IMR-90 (cell line): ENCODE data around the gene MYH11. TPM values are rescaled to one million over a fixed set of nuclear protein-coding genes. Genes with fewer than 3 reads are reported as not detected.

ENCODE experiments used
- ATAC-seq: fragments of 200-7000 bp; cut with Tn5 transposase; 2 replicates; pipeline ENCODE4 v1.9.1; 2020; ENCODE audit warnings: low read depth, mild to moderate bottlenecking, moderate library complexity
- BruUV-seq: library from RNA; stranded (reverse); fragments of 400-500 nt; replicated peaks from 2 replicates; lab custom pipeline; 2021; lab: Mats Ljungman, UMichigan
- CTCF ChIA-PET: fragments of 300-600 bp; formaldehyde crosslinking; extraction: SDS; loops from one replicate; lab custom pipeline; 2021; ENCODE audit warnings: antibody characterized with exemption; lab: Yijun Ruan, JAX
- POLR2A ChIA-PET: fragments of 300-600 bp; sonication (Branson Sonifier 250); formaldehyde crosslinking; loops from one replicate; lab custom pipeline; 2022; ENCODE audit warnings: antibody characterized with exemption; ENCODE audit not compliant: unreplicated experiment; lab: Charles Lee
- DNase-seq: peaks from one replicate; pipeline ENCODE4 v3.0.0; 2013
- H2AFZ ChIP-seq: replicated peaks from 2 replicates; pipeline ENCODE3; 2013; ENCODE audit warnings: low read length, mild to moderate bottlenecking; ENCODE audit not compliant: poor library complexity
- H2AK5ac ChIP-seq: 2 replicates; pipeline ENCODE4 v1.6.1; 2013; ENCODE audit warnings: low read depth, low read length, inconsistent platforms
- H2AK9ac ChIP-seq: replicated peaks from 2 replicates; pipeline ENCODE3; 2013; ENCODE audit warnings: mild to moderate bottlenecking, low read depth, low read length, moderate library complexity; ENCODE audit not compliant: poor library complexity
- H2BK120ac ChIP-seq: 2 replicates; pipeline ENCODE4 v1.6.1; 2013; ENCODE audit warnings: low read depth, low read length, inconsistent platforms
- H2BK15ac ChIP-seq: 3 replicates; pipeline ENCODE4 v1.6.1; 2013; ENCODE audit warnings: low read depth, low read length, inconsistent platforms
- H2BK20ac ChIP-seq: 2 replicates; pipeline ENCODE4 v1.6.1; 2013; ENCODE audit warnings: low read depth, mild to moderate bottlenecking, inconsistent platforms, low read length, moderate library complexity
- H2BK5ac ChIP-seq: 2 replicates; pipeline ENCODE4 v1.6.1; 2013; ENCODE audit warnings: mild to moderate bottlenecking, low read depth, low read length, inconsistent platforms; ENCODE audit not compliant: poor library complexity, severe bottlenecking
- H3K14ac ChIP-seq: replicated peaks from 2 replicates; pipeline ENCODE4 v1.6.1; 2013; ENCODE audit warnings: low read depth, low read length, inconsistent platforms
- H3K18ac ChIP-seq: 2 replicates; pipeline ENCODE4 v1.6.1; 2013; ENCODE audit warnings: low read depth, low read length, control low read depth
- H3K23ac ChIP-seq: 2 replicates; pipeline ENCODE4 v1.6.1; 2013; ENCODE audit warnings: low read depth, low read length, inconsistent platforms
- H3K27ac ChIP-seq: 2 replicates; pipeline ENCODE4 v1.5.1; 2013; ENCODE audit warnings: mild to moderate bottlenecking, control low read depth, low read length; ENCODE audit not compliant: insufficient read depth
- H3K27me3 ChIP-seq: 2 replicates; pipeline ENCODE4 v1.6.1; 2013; ENCODE audit warnings: low read length; ENCODE audit not compliant: control insufficient read depth, insufficient read depth
- H3K36me3 ChIP-seq: 2 replicates; pipeline ENCODE4 v1.6.1; 2013; ENCODE audit warnings: low read length, mixed read lengths; ENCODE audit not compliant: control insufficient read depth, insufficient read depth
- H3K4ac ChIP-seq: 2 replicates; pipeline ENCODE4 v1.6.1; 2013; ENCODE audit warnings: low read depth, low read length, inconsistent platforms
- H3K4me1 ChIP-seq: 2 replicates; pipeline ENCODE4 v1.6.1; 2013; ENCODE audit warnings: low read length, mixed read lengths; ENCODE audit not compliant: control insufficient read depth, insufficient read depth
- H3K4me2 ChIP-seq: 2 replicates; pipeline ENCODE4 v1.6.1; 2013; ENCODE audit warnings: low read depth, mild to moderate bottlenecking, control low read depth, low read length, moderate library complexity
- H3K4me3 ChIP-seq: 2 replicates; pipeline ENCODE4 v1.5.1; 2013; ENCODE audit warnings: low read depth, mild to moderate bottlenecking, control low read depth, low read length, moderate library complexity; ENCODE audit not compliant: insufficient read depth
- H3K56ac ChIP-seq: 2 replicates; pipeline ENCODE4 v1.6.1; 2013; ENCODE audit warnings: low read length, inconsistent platforms; ENCODE audit not compliant: insufficient read depth; ENCODE audit errors: extremely low read depth
- H3K79me1 ChIP-seq, 2 experiments: 2 replicates each; pipeline ENCODE4 v1.6.1; 2013; ENCODE audit warnings: low read length in 2 of 2, inconsistent platforms in 1 of 2, low read depth in 1 of 2
- H3K9ac ChIP-seq: 2 replicates; pipeline ENCODE4 v1.6.1; 2013; ENCODE audit warnings: low read depth, low read length, control low read depth
- H3K9me1 ChIP-seq: 2 replicates; pipeline ENCODE4 v1.6.1; 2013; ENCODE audit warnings: low read length, inconsistent platforms; ENCODE audit not compliant: insufficient read depth
- H3K9me3 ChIP-seq: 2 replicates; pipeline ENCODE4 v1.6.1; 2013; ENCODE audit warnings: low read length; ENCODE audit not compliant: control insufficient read depth, insufficient read depth
- H4K20me1 ChIP-seq: 2 replicates; pipeline ENCODE4 v1.6.1; 2013; ENCODE audit warnings: low read length, inconsistent platforms; ENCODE audit not compliant: insufficient read depth
- H4K5ac ChIP-seq: 2 replicates; pipeline ENCODE4 v1.6.1; 2013; ENCODE audit warnings: mild to moderate bottlenecking, low read depth, low read length, control low read depth
- H4K8ac ChIP-seq, 2 experiments: 2 replicates each; pipeline ENCODE4 v1.6.1; 2013; ENCODE audit warnings: low read depth in 2 of 2, low read length in 2 of 2, control low read depth in 1 of 2, inconsistent platforms in 1 of 2
- H4K91ac ChIP-seq: 2 replicates; pipeline ENCODE4 v1.6.1; 2013; ENCODE audit warnings: low read depth, low read length, inconsistent platforms; ENCODE audit not compliant: insufficient read depth
- BHLHE40 ChIP-seq: fragments of 150-350 bp; IDR thresholded peaks from 2 replicates; pipeline ENCODE4 v1.6.1; 2016; ENCODE audit warnings: mild to moderate bottlenecking, low read depth, low read length
- CEBPB ChIP-seq: IDR thresholded peaks from 2 replicates; pipeline ENCODE4 v1.6.1; 2012; ENCODE audit warnings: low read depth, low read length, improper control_type of control experiment
- CHD1 ChIP-seq: IDR thresholded peaks from 2 replicates; pipeline ENCODE4 v1.6.1; 2012; ENCODE audit warnings: low read depth, low read length, improper control_type of control experiment
- FOS ChIP-seq: fragments of 150-350 bp; IDR thresholded peaks from 2 replicates; pipeline ENCODE4 v1.6.1; 2016; ENCODE audit warnings: low read depth, low read length
- MAFK ChIP-seq: IDR thresholded peaks from 2 replicates; pipeline ENCODE4 v1.6.1; 2012; ENCODE audit warnings: low read depth, low read length, improper control_type of control experiment
- MAZ ChIP-seq: IDR thresholded peaks from 2 replicates; pipeline ENCODE4 v1.6.1; 2012; ENCODE audit warnings: low read depth, mild to moderate bottlenecking, low read length, improper control_type of control experiment, moderate library complexity, borderline replicate concordance
- MXI1 ChIP-seq: IDR thresholded peaks from 2 replicates; pipeline ENCODE4 v1.6.1; 2012; ENCODE audit warnings: low read depth, mild to moderate bottlenecking, low read length, moderate library complexity, borderline replicate concordance
- NFE2L2 ChIP-seq: fragments of 150-350 bp; IDR thresholded peaks from 2 replicates; pipeline ENCODE4 v1.6.1; 2016; ENCODE audit warnings: low read depth, mild to moderate bottlenecking, low read length
- POLR2A ChIP-seq: IDR thresholded peaks from 2 replicates; pipeline ENCODE4 v1.6.1; 2012; ENCODE audit warnings: mild to moderate bottlenecking, low read depth, low read length
- RAD21 ChIP-seq: IDR thresholded peaks from 2 replicates; pipeline ENCODE4 v1.6.1; 2012; ENCODE audit warnings: low read length, improper control_type of control experiment
- RCOR1 ChIP-seq: IDR thresholded peaks from 2 replicates; pipeline ENCODE4 v1.6.1; 2012; ENCODE audit warnings: mild to moderate bottlenecking, low read length, improper control_type of control experiment; ENCODE audit not compliant: insufficient replicate concordance
- RFX5 ChIP-seq: IDR thresholded peaks from 2 replicates; pipeline ENCODE4 v1.8.0; 2012; ENCODE audit warnings: low read depth, mild to moderate bottlenecking, low read length, moderate library complexity
- SMC3 ChIP-seq: fragments of 150-350 bp; IDR thresholded peaks from 2 replicates; pipeline ENCODE4 v1.6.1; 2016; ENCODE audit warnings: low read depth, mild to moderate bottlenecking, antibody characterized with exemption, low read length, moderate library complexity
- WGBS, 2 experiments: methylation state at CpG; one replicate each; pipeline versions ENCODE4 v1.1.5 to v1.1.7; 2013; ENCODE audit warnings: missing lambda C conversion rate in 2 of 2; ENCODE audit not compliant: insufficient read length in 1 of 2; ENCODE audit errors: extremely low coverage in 2 of 2; 5-methylcytosine and 5-hydroxymethylcytosine counted together
- dilution Hi-C: fragments of 300-500 bp; cut with HindIII; formaldehyde crosslinking; loops from one replicate; pipeline ENCODE4 v1.14.3; 2018; ENCODE audit warnings: low sequenced_read_pairs; ENCODE audit not compliant: unreplicated experiment
- in situ Hi-C: fragments of 300-500 bp; cut with MboI; formaldehyde crosslinking; loops from 3 replicates; pipeline ENCODE4 v1.14.3; 2019; ENCODE audit warnings: low sequenced_read_pairs, inconsistent platforms, mixed read lengths
- intact Hi-C: fragments of 100-400 bp; cut with micrococcal nuclease; formaldehyde crosslinking; loops from 2 replicates; pipeline ENCODE4 v1.10.0; 2022
- polyA plus RNA-seq, 3 experiments: library from polyadenylated mRNA; depleted of rRNA; stranded (reverse); fragments of >200 nt; gene quantifications; 2 replicates each; pipeline ENCODE4 v1.2.3, GENCODE V29; 2012; ENCODE audit warnings: low replicate concordance in 1 of 3
- total RNA-seq: library from RNA; depleted of rRNA; stranded (reverse); fragments of >200 nt; gene quantifications from 2 replicates; pipeline ENCODE4 v1.2.3, GENCODE V29; 2012
- TF ChIP-seq, protein P1 (sequence below): fragments of 150-350 bp; IDR thresholded peaks from 2 replicates; pipeline ENCODE4 v1.6.1; 2017; ENCODE audit warnings: mild to moderate bottlenecking, antibody characterized with exemption, low read length, low read depth
- TF ChIP-seq, protein P2 (sequence below): conservative IDR thresholded peaks from 2 replicates; pipeline ENCODE4 v1.5.1; 2012; ENCODE audit warnings: mild to moderate bottlenecking, low read depth, low read length, improper control_type of control experiment
- TF ChIP-seq, protein P3 (sequence below): fragments of 150-350 bp; IDR thresholded peaks from 2 replicates; pipeline ENCODE4 v1.6.1; 2016; ENCODE audit warnings: low read depth, mild to moderate bottlenecking, low read length, moderate library complexity, borderline replicate concordance

MYH11 gene
- total and polyA plus RNA-seq, 2 of the 4 experiments (the other 2 are of a cell fraction): under 0.01 to 0.12 TPM

DNA sequence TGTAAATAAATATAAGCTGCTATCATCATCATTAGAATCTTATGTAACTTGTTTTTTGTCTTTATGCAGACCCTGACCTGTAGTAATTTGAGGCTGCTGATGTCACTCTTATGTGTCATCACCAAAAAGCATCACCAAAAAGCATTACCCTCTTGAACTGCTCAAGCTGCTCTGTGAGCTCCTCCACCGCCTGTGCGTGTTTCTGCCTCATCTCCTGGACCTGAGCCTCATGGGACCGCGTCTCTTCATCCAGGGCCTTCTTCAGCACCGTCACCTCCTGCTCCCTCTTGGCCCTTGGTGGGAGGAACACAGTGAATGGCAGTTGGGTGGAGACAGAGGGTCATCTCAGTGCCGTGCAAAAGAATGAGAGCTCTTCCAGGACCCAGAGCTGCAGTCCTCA is 124.4 kb downstream of the MYH11 start:
- Histone ChIP-seq H3K27ac (no peak overlapping the region), H3K36me3 (0 out of 2 replicates have a peak, but pooled peaks cover 1% of the 10 kb centered on the region), H3K9me1 (peaks cover 8% of the 10 kb centered on the region; the same call in 1 of the 2 replicates), H3K4me1 (peaks cover 4% of the 10 kb centered on the region; the same call in 1 of the 2 replicates), H3K9me3 (no peaks in the 10 kb centered on the region), H3K4me2 (no peak overlapping the region), H4K8ac (no peak overlapping the region), H3K23ac (no peak overlapping the region), H3K79me1 (no peaks in the 10 kb centered on the region; a peak in 1 of 4 replicates), H3K9ac (no peak overlapping the region), H3K27me3 (no peaks in the 10 kb centered on the region), H3K18ac (no peak overlapping the region), H3K14ac (no peak overlapping the region), H3K56ac (no peak overlapping the region), H3K4ac (no peak overlapping the region), H2BK5ac (no peak overlapping the region), H4K91ac (no peak overlapping the region), H2AK5ac (no peak overlapping the region), H2BK15ac (no peak overlapping the region), H2AK9ac (no peak overlapping the region), H2BK120ac (no peak overlapping the region), H4K5ac (no peak overlapping the region), H2AFZ (no peak overlapping the region), H3K4me3 (no peak overlapping the region), H4K20me1 (no peaks in the 10 kb centered on the region), H2BK20ac (no peak overlapping the region)
- dilution Hi-C loops (no loop called here), in situ Hi-C loops (no loop called here), intact Hi-C loops (no loop called here)
- no peak for TF ChIP-seq POLR2A
- no peak for TF ChIP-seq SMC3
- no peak for TF ChIP-seq BHLHE40
- TF ChIP-seq, protein P1, sequence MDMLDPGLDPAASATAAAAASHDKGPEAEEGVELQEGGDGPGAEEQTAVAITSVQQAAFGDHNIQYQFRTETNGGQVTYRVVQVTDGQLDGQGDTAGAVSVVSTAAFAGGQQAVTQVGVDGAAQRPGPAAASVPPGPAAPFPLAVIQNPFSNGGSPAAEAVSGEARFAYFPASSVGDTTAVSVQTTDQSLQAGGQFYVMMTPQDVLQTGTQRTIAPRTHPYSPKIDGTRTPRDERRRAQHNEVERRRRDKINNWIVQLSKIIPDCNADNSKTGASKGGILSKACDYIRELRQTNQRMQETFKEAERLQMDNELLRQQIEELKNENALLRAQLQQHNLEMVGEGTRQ: no peak
- TF ChIP-seq RAD21: no peak
- TF ChIP-seq RFX5: no peak
- TF ChIP-seq, protein P2, sequence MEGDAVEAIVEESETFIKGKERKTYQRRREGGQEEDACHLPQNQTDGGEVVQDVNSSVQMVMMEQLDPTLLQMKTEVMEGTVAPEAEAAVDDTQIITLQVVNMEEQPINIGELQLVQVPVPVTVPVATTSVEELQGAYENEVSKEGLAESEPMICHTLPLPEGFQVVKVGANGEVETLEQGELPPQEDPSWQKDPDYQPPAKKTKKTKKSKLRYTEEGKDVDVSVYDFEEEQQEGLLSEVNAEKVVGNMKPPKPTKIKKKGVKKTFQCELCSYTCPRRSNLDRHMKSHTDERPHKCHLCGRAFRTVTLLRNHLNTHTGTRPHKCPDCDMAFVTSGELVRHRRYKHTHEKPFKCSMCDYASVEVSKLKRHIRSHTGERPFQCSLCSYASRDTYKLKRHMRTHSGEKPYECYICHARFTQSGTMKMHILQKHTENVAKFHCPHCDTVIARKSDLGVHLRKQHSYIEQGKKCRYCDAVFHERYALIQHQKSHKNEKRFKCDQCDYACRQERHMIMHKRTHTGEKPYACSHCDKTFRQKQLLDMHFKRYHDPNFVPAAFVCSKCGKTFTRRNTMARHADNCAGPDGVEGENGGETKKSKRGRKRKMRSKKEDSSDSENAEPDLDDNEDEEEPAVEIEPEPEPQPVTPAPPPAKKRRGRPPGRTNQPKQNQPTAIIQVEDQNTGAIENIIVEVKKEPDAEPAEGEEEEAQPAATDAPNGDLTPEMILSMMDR: no peak
- no peak for TF ChIP-seq MXI1
- no peak for TF ChIP-seq MAZ
- TF ChIP-seq CHD1: no peak
- TF ChIP-seq CEBPB: no peak
- no peak for TF ChIP-seq FOS
- TF ChIP-seq RCOR1: no peak
- TF ChIP-seq NFE2L2: no peak
- TF ChIP-seq, protein P3, sequence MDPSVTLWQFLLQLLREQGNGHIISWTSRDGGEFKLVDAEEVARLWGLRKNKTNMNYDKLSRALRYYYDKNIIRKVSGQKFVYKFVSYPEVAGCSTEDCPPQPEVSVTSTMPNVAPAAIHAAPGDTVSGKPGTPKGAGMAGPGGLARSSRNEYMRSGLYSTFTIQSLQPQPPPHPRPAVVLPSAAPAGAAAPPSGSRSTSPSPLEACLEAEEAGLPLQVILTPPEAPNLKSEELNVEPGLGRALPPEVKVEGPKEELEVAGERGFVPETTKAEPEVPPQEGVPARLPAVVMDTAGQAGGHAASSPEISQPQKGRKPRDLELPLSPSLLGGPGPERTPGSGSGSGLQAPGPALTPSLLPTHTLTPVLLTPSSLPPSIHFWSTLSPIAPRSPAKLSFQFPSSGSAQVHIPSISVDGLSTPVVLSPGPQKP: no peak
- no peak for TF ChIP-seq MAFK
- WGBS, 2 experiments: no CpG with 5 or more reads among the region's 6 CpGs
- DNase-seq: peak; percentile 62
- ChIA-PET POLR2A (no interaction called here), CTCF (interaction anchor here (0.6 kb wide), 1 partner anchor 309 kb away, joined by 6 read pairs; no protein-coding TSS in a partner anchor)
- no peak for ATAC-seq
- no TSS peak for BruUV-seq
